ENCODE measurements around the gene CCDC71.

DNA sequence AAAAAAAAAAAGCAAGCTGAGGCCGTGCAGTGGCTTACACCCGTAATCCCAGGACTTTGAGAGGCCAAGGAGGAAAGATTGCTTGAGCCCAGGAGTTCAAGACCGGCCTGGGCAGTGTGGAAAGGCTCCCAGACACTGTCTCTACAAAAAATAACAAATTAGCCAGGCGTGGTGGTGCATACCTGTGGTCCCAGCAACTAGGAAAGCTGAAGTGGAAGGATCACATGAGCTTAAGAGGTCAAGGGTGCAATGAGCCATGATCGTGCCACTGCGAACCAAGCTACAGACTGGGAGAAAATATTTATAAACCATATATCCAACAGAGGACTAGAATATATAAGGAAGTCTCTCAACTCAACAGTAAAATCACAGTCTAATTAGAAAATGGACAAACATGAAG, 15.2 kb upstream of the CCDC71 start:
- TF ChIP-seq, protein P1, sequence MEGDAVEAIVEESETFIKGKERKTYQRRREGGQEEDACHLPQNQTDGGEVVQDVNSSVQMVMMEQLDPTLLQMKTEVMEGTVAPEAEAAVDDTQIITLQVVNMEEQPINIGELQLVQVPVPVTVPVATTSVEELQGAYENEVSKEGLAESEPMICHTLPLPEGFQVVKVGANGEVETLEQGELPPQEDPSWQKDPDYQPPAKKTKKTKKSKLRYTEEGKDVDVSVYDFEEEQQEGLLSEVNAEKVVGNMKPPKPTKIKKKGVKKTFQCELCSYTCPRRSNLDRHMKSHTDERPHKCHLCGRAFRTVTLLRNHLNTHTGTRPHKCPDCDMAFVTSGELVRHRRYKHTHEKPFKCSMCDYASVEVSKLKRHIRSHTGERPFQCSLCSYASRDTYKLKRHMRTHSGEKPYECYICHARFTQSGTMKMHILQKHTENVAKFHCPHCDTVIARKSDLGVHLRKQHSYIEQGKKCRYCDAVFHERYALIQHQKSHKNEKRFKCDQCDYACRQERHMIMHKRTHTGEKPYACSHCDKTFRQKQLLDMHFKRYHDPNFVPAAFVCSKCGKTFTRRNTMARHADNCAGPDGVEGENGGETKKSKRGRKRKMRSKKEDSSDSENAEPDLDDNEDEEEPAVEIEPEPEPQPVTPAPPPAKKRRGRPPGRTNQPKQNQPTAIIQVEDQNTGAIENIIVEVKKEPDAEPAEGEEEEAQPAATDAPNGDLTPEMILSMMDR (tag by site-specific recombination; IDR thresholded peaks at IDR 0.05), result no peak
- TF ChIP-seq, protein P2, sequence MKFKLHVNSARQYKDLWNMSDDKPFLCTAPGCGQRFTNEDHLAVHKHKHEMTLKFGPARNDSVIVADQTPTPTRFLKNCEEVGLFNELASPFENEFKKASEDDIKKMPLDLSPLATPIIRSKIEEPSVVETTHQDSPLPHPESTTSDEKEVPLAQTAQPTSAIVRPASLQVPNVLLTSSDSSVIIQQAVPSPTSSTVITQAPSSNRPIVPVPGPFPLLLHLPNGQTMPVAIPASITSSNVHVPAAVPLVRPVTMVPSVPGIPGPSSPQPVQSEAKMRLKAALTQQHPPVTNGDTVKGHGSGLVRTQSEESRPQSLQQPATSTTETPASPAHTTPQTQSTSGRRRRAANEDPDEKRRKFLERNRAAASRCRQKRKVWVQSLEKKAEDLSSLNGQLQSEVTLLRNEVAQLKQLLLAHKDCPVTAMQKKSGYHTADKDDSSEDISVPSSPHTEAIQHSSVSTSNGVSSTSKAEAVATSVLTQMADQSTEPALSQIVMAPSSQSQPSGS (tag by site-specific recombination; IDR thresholded peaks at IDR 0.05; ENCODE audit: low read depth), result no peak
- TF ChIP-seq KLF1 (tag by site-specific recombination; IDR thresholded peaks at IDR 0.05) (no peak), ZNF777 (tag by site-specific recombination; IDR thresholded peaks at IDR 0.05; ENCODE audit: borderline replicate concordance) (no peak), ZNF24 (tag by site-specific recombination; IDR thresholded peaks at IDR 0.05) (no peak), ZNF658 (tag by site-specific recombination; IDR thresholded peaks at IDR 0.05) (no peak), ZNF404 (tag by site-specific recombination; IDR thresholded peaks at IDR 0.05) (no peak), ZBTB1 (tag by site-specific recombination; IDR thresholded peaks at IDR 0.05) (no peak)

Data from HEK293 (cell line).